Activated T-cell treated with anti-CD3 and anti-CD28 coated beads, Interleukin-2, amount 50 U/mL, for 48 hours (primary cell): ENCODE data around the gene QRFP.
"Not testable (repeated sequence)": the region's sequence is repeated elsewhere in the genome, so short reads cannot be mapped to it uniquely, and the experiment has no call there.

Experiments used
- DNase-seq, 2 experiments: peaks; one replicate each; pipeline ENCODE4 v3.0.0-alpha.2; 2020

The QRFP gene

DNA sequence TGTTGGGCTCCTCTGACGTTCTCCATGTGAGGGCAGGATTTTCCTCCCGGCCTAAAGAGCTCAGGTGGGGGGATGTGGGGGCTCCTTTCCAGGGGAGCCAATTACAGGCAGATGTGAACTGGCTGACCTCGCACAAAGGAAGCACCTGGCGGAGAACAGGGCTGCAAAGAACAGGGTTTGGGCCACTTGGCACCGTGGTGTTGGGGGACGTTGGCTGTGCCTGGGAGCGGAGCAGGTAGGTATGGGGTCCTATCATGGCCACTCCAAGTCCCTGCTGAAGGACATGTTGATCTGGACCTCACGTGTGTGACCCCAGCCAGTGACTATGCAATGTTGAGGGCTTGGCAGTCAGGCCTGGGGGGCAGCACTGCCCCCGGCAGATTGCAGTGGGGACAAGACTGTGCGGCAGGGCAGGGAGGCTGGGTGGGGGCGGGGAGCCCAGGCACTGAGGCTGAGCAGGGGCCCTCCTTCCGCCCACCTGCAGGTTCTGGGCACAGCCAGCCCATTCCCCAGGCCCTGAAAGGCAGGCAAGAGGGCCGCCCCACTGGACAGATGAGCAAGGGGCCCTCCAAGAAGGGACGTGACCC is 23.0 kb upstream of the QRFP start:
- no peak for DNase-seq

DNA sequence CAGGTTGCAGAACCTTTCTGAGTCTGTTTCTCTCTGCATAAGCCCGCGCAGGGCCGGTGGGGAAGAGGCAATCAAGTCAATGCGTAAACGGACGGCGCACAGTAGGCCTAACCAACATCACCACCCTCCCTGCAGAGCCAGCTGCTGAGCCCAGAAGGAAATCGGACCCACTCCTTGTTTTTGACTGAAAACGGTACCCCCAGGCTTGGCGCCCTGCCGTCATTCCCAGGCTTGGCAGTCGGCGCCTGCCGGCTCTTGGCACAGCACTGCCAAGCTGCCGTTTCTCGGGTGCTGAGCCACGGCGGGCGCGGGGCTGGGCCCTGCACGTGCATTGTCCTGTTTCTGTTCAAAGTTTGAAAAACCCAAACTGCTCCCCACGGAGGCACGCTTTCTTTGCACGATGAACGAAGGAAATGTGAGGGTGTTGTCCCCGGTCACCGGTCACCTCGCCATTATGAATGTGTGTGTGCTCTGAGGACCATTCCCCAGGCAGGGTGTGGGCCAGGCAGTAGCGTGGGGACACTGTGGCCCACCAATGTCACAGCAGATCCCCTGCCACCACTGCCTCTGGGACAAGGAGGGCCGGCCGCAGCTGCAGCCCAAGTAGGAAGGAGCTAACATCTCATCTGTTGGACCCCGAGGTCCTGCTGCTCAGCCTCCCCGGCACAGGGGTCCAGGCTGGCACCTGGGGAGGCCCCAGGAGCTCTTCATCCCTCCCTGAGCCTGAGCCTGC is 22.4 kb upstream of the QRFP start:
- no peak for DNase-seq

DNA sequence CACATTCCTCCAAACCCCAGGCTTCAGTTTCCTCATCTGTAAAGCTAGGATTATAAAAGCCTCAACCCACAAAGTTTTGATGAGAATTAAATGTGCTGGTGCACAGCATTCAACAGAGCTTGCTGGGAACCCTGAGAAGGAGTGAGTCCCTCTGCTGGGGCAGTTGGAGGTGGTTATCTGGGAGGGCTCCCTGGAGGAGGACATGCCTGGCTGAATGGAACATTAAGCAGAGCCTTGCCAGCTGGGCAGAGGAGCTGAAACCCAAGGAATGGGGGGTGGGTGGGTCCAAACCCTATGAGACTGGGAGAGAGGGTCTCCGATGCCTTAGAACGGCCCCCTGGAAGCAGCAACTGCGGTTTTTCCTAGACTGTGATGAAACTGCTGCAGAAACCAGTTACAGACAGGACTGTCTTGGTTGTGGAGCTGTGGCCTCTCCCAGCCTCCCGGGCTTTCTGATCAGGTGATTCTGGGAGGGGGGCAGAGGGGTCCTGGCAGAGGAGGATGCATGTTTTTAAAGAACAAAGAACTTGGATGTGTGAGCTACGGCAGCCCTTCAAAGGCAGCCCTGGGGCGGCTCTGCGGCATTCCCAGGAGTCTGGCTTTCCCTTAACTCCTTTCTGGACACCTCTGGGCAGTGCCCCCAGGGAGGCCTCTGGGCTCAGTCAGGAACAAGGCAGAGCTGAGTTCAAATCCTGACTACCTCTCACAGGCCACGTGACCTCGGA is 21.7 kb upstream of the QRFP start:
- DNase-seq, result no peak

DNA sequence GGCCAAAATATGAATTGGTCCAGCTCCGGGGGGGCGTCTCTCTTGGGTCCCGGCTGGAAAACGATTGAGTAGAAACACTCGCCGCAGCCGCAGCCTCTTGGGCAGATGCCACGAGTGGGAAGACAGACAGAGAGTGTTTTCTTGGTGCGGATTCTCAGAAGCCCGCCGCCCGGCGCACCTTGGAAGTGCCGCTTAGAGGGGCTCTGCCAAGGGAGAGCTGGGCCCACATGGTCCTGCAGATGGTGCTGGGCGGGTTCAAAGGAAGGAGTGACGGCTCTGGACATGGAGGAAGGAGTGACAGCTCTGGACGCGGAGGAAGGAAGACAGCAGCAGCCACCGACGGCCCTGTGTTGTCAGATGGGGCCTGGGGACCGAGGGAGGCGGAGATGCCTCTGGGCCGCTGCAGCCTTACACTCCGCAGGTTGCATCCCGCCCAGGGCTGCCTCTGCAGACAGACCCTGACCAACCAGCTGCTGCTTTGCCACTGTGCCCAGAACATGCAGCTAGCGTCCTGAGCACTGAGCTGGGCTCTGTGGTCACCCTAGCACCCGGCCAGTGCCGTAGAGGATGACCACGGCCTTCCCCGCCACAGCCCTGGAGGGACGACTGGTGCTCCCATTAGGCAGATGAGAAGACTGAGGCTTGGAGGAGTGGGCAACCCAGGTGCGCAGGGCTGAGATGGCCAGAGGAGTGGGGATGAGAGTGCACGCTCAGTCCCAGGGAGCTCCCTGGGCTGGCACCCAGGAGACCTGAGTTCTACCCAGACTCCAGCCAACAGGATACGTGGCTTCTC is 20.8 kb upstream of the QRFP start:
- no peak for DNase-seq

DNA sequence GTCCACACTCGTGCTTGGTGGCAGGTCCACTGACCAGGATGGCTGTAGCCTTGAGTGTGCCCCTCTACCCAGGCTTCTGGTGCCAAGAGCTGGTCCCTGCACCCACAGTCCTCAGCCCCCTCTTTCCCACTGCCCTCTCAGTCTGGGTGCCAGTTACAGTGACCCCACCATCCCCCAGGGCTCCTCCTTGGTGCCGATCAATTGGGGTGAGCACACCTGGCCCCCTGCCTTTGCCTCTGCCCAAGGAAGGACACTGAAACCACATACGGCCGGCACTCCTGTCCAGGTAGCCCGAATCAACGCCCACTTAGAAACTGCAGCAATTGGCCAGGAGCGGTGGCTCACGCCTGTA is 18.5 kb upstream of the QRFP start:
- no peak for DNase-seq

DNA sequence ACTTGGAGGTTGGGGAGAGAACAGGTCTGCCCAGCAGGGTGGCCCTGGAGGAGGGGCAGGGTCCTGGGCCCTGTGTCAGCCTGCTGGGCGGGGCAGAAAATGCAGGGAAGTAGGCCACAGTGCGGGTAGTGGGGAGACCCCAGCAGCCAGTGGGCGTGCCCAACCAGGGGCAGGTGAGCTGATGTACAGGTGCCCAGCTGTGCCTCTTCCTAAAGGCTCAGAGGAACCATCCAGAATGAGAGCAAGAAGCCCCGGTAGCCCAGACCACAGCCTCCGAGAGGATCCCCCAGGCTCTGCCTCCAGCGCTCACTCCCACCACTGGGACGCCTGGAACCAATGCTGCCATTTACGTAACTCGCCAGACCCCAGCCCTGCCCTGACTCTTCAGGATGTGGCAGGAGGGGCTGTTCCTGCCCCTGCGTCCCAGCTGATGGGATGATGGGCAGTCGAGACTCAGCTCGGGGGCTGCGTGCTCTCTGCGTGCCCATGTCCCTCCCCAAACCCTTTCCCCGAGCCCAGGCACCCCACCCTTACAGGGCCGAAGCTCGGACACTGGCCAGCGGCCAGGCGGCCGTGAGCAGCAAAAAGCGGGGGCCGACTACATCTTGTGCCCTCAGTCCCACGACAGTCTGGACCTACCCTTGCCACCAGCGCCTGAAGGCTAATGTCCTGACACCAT is 17.9 kb upstream of the QRFP start:
- no peak for DNase-seq

DNA sequence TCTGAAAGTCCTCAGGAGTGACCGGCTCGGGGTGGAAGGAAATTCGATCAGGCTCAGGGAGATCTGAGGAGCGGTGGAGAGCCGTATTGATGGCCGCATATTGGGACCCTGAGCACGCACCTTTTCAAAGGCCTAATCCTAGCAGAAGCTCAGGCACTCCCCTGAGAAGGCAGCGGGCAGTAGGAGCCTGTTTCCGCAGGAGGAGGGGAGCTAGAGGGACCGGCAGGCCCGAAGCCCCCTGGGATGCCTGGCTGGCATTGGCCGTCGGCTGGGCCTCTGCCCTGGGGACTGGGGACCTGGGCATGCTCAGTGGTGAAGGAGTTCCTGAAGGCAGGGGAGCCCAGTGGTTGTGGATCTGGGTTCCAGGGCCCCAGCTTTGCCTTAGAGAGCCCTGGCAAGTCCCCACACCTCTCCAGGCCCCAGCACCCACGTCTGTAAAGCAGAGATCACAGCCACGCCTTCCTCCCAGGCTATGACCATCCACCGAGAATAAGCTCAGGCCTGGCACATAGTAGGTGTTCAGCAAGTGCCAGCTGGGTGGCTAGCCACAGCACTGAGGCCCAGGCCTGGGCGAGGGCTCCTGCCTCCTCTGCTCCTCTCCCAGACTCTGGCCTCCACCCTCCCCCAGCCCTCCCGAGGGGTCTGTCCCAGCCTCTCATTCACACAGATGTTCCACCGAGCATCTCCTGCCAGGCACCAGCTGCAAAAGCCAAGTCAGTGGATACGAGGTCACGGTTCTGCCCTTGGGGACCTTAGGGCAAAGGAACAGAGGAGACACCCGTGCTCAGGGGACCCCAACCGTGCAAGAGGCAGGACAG is 17.2 kb upstream of the QRFP start:
- no peak for DNase-seq

DNA sequence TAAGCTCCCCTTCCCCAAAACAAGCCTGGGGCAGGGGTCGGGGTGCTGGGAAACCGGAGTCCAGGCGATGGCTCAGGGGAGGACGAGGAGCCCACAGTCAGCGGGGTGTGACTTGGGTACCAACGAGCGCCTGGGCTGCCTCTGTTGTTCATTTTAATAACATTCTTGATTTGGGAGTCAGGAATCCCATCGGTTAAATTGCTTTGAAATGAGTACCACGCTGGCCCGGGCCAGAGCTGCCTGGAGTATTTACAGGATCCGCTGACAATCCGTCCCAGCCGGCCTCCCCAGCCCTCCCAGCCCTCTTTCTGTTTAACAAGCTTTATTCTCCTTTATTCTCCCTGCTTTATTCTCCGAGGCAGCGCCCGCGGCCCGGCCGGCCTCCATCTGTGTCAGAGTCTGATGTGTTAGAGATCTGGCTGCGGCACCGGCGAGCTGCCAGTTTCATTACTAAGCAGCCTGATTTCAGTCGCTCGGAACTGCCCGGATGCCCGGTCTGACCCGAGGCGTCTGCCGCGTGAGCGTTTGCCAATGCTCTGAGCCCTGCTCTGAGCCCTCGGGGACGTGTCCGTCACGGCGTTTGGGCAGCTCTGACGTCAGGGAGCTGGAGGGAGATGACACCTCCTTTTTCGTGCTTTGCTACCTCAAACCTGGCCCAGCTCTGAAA is 16.5 kb upstream of the QRFP start:
- no peak for DNase-seq

DNA sequence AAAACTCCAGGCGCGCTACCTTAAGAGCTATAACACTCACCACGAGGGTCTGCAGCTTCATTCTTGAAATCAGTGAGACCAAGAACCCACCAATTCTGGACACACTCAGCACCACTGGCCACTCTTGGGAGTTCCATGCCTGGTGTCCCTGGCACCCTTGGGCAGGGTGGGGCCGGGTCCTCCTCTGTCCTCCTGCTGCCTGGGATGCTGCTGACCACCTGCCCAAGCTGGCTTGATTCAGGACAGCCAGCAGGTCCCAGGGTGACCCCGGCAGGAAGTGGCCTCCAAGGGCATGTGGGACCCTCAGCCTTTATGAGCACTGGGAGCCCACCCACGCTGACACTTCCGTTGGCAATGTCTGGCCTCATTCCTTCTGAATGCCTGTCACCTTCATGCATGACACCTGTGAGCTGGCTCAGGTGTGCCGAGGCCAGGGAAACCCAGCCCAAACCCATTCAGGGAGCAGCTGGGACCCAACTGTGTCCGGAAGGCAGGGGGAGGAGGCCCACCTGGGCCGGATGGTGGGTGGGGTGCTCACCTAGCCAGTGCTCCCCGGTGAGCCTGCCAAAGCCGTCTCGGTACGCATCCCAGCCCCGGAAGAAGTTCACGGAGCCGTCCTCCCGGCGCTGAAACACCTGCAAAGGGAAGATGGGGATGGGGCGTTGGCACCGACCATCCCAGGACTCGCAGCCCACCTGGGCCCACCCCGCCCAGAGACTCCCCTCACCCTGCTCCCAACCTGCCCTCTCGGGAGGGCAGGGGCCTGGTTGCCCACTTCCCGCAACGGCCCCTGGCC is 14.8 kb upstream of the QRFP start:
- DNase-seq, result no peak

DNA sequence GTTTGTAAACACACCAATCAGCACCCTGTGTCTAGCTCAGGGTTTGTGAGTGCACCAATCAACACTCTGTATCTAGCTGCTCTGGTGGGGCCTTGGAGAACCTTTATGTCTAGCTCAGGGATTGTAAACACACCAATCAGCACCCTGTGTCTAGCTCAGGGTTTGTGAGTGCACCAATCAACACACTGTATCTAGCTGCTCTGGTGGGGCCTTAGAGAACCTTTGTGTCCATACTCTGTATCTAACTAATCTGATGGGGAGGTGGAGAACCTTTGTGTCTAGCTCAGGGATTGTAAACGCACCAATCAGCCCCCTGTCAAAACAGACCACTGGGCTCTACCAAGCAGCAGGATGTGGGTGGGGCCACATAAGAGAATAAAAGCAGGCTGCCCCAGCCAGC is 14.1 kb upstream of the QRFP start:
- DNase-seq, result not testable (repeated sequence)

DNA sequence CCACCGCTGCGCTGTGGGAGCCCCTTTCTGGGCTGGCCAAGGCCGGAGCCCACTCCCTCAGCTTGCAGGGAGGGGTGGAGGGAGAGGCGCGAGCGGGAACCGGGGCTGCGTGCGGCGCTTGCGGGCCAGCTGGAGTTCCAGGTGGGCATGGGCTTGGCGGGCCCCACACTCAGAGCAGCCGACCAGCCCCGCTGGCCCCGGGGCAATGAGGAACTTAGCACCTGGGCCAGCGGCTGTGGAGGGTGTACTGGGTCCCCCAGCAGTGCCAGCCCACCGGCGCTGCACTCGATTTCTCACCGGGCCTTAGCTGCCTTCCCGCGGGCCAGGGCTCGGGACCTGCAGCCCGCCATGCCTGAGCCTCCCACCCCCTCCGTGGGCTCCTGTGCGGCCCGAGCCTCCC is 13.4 kb upstream of the QRFP start:
- not testable (repeated sequence) for DNase-seq

DNA sequence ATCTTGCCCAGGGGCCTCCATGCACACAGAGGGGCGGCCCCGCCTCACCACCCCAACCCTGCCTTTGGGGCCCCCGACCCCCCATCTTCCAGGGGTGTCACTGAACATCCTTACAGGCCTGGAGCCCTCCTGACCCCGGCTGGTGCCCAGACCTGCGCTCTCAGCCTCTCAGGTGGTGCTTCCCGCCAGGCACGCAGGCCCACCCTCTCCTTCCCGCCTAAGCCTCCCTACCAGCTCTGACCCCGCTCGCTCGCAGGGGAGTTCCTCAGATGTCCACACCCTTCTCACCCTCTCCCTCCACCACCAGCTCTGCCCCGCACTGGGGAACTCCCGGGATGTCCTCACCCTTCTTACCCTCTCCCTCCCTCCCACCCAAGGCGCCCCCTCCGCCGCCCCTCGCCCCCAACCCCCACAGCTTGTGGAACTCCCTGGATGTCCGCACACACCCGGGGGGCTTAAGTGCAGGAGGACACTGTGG is 12.3 kb upstream of the QRFP start:
- no peak for DNase-seq

DNA sequence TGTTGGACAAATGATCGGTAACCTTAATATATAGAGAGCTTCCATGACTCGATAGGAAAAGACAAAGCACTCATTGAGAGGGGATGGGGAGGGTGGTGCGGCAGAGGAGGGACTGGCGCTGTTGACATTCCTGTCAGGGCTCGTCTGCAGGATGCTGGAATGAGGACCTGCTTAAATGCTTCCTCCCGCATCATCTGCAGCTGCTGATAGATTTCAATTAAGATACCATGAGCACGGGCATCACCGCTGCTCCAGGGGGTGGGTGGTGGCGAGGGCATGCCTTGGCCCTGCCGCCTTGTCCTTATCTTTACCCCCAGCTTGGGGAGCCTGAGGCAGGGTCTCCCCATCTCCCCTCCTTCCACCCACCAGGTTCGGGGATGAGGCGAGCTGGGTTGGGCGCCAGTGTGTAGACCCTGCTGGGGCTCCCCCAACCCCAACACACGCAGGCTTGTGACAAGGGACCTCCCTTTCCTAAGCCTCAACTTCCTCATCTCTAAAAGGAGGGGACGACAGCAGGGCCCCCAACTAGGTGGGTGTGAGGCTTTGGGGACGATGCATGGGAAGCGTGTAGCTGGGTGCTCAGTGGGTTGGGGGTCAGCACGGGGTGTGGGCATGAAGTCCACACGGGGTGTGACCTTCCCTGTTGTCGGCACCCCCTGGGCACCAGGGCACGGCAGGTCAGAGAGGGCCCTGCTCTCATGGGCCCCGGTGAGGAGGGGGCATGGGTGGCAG is 11.7 kb upstream of the QRFP start:
- DNase-seq, result no peak

DNA sequence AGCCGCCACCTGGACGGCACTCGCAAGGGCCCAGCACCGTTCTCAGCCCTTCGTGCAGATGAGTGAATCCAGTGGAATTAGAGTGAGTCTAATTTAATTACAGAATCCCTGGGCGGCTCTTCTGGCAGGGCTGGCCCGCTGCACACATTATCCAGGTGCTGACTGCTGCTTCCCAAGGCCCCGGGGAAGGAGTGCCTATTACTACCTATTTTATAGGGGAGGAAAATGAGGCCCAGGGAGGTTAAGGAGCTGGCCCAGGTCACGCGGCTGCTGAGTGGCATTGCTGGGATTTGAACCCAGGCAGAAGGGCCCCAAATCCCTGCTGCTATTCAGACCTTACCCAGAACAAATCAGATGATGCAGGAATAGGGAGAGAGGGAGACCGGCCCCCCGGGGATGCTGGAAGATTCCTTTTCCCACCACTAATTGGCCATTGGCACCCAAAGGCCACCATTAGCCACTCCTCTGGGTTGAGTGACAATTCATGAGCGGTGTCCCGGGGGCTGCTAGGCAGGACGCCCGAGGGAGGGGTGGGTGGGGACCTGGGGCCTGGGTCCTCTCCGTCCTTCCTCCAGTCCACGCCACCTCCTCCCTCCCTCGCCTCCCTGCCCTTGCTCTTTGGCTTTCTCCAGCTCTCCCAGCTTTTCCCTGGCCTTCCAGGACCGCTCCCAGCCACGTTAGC is 10.3 kb upstream of the QRFP start:
- DNase-seq, result no peak

DNA sequence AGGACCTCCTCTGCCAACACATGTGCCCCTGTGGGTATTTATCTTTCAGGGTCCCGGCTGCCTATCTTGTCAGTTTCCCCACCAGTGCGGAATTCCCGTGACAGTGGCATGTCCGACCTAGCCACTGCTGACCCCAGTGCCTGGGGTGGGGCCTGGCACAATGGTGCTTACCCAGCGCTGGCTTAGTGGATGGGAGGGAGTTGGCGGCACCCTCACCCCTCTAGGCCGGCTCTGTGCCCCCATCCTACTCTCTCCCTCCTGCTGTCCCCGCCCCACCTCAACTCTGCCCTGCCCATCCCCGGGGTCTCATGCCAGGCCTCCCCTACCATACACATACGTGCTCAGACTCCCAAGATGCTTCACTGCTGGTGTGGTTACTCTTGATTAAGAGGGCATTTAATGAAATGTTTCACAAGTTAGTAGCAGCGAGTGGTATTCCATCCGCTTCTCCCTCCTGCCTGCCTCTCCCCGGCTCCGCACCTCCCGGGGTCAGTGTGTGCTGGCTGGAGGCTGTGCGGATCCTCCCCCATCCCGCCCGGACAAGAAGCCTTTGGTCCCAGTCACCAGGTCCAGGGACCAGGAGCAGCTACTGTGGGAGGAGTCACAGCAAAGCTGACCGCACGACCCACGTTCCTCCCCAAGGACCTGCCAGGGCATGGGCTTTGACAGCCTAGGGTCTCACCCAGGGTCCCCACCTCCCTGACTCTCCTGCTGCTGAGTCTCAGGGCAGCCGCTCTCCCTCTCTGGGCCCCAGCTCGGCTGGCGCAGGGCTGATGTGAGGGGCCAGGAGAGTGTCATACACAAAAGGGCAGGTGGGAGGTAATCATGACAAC is 9.5 kb upstream of the QRFP start:
- DNase-seq, result no peak

DNA sequence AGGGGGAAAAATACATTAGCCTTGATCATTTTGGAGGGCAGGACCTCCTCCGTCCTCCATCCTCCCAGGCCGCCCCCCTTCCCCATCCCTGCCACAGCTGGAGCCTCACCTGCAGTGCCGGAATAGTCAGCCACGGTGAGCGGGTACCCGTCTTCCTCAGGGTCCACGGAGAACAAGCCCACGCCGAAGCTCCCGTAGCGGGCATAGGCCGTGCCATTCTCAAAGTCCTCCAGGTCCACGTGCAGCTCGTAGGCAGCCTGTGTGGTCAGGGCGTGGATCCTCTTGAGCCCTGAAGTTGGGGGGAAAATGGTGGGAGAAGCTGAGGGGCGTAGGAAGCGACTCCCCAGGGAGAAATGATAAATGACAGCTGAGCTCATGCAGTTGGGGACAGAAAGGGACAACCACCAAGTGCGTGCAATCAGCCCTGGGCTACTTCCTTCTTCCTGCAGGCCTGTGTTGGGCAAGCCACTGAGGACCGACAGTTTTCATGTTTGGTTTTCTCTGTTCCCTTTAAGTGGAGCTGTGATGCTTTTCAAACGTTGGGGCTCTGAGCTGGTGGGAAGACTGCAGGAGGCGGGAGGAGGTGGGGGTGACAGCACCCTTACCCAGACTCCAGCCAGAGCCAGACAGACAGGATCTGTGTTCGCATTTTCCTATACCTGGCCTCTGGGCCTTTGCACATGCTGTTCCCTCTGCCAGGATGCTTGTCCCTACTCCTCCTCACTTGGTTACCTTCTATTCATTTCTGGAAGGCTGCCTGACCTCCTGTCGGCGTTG is 8.7 kb upstream of the QRFP start:
- no peak for DNase-seq
